GM19438 (cell line): ENCODE data around the gene TBC1D1.

Experiments
- ATAC-seq: cut with Tn5 transposase; IDR thresholded peaks from one replicate; pipeline ENCODE4 v1.9.1; 2021; ENCODE audit warnings: low read depth; ENCODE audit not compliant: unreplicated experiment

Gene TBC1D1

GRCh38 chr4:38089961-38090360, 199.1 kb downstream of the TBC1D1 start:
- ATAC-seq, result no peak

GRCh38 chr4:38090455-38091246, 199.8 kb downstream of the TBC1D1 start:
- ATAC-seq, result no peak

DNA sequence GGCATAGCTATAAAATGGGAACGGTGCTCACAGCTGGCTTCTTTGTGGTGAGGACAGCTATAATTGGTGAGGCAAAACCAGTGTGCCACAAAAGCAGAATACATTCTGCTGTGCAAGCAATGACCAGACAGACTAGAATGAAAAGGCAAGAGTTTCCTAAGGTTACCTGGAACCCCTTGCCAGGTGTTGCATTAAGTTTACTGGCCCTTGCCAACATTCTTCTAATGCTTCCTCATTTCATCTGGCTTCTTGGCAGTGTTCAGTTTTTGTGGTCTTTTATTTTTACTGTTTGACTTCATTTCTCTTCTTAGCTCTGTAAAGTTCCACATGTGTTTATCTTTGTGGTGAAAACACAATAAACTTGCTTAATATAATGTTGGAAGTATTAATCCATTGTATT, 200.8 kb downstream of the TBC1D1 start:
- no peak for ATAC-seq

DNA sequence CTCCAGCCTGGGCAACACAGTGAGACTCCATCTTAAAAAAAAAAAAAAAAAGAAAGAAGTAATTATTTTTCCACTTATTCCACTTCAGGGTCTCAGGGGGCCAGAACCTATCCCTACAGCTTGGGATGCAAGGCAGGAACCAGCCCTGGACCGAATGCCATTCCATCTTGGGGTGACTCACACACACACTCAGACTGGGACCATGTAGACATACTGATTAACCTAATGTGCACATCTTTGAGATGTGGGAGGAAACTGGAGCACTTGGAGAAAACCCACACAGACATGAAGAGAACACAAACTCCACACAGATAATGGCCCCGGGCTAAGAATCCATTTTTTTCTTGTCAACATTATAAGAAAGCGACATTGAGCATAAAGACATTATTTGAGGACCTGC, 201.8 kb downstream of the TBC1D1 start:
- ATAC-seq, result no peak

GRCh38 chr4:38094419-38094818, 203.5 kb downstream of the TBC1D1 start:
- no peak for ATAC-seq

GRCh38 chr4:38095691-38096090, 204.8 kb downstream of the TBC1D1 start:
- no peak for ATAC-seq

- ATAC-seq, result no peak
These were observed 206.9 kb downstream of the TBC1D1 start for GRCh38 chr4:38097818-38098217.

- ATAC-seq, result no peak
These were observed 208.2 kb downstream of the TBC1D1 start for GRCh38 chr4:38099020-38099600.

DNA sequence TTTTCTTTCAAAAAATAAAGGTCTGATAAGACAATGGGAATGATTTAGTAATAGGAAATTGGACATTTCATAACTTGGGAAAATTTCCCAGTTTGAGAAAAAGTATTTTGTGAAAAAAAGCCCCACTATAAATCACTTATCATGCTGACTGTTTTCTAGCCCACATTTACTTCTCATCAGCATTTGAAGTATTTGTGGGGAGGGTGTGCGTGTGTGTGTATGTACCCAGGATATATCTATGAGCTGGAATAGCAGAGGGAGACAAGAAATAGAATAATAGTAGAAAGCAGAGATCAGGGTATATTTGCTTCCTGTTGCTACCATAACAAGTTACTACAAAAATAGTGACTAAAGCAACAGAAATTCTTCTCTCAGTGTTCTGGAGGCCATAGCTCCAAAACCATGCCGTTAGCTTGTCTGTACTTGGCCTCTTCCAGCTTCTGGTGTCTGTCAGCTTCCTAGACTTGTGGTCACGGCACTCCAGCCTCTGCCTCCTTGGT, 209.1 kb downstream of the TBC1D1 start:
- ATAC-seq, result no peak

DNA sequence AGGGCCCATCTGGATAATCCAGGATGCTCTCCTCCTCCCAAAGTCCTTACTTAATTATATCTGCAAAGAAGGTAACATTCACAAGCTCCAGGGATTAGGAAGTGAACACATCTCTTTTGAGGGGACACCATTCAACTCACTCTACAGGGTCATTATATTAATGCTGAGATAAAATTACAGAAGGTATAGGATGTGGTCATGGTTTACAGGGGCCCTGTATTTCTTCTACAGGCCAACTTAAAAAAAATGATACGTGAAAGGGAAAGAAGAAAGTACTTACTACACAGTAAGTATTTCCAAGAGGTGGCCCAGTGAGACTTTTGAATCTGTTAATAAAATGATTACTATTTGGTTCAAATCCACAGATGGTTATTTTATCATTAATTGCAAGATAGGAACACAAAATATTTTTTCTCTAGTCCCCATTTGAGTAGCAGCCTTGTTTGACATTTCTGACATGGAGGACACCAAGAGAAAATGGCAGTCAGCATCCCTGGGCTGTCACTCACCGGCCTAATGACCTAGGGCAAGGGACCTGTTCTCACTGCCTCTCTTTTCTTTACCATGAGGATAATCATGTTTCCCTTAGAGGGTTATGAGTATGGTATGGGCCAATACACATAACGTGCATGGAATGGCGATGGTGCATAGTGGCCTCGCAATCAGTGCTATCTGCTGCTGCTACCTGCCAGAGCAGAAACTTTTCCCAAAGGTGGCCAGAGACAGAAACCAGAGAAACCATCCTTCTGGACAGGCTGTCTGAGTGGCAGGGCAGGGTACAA, 209.8 kb downstream of the TBC1D1 start:
- ATAC-seq, result no peak

- no peak for ATAC-seq
These were observed 210.7 kb downstream of the TBC1D1 start for GRCh38 chr4:38101563-38101962.

DNA sequence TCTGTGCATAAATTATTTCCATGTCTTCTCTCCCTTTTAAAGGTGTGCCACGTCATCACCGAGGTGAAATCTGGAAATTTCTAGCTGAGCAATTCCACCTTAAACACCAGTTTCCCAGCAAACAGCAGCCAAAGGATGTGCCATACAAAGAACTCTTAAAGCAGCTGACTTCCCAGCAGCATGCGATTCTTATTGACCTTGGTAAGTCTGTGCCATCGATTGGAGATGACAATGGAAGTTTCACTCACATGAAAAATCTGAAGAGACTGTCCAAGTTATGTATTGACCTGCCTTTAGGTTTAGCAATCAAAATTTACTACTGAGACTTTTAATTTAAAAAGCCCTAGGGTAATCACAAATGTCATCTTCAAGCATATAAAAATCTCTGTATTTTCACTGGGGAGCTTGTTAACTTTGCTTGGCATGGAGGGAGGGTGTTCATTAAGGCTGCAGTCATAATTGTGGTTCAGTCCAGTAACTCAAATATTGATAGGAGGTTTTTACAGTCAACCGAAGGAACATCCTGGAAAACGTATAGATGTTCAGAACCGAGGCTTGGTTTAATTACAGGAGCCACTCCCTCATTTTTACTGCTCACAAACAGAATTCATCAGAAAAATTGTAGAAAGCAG, 212.2 kb downstream of the TBC1D1 start:
- ATAC-seq, result no peak

- ATAC-seq, result peak; percentile 96
These were observed 214.8 kb downstream of the TBC1D1 start for GRCh38 chr4:38105475-38106220.

- no peak for ATAC-seq
These were observed 215.4 kb downstream of the TBC1D1 start for GRCh38 chr4:38106311-38106710.

- no peak for ATAC-seq
These were observed 216.1 kb downstream of the TBC1D1 start for GRCh38 chr4:38106886-38107514.

DNA sequence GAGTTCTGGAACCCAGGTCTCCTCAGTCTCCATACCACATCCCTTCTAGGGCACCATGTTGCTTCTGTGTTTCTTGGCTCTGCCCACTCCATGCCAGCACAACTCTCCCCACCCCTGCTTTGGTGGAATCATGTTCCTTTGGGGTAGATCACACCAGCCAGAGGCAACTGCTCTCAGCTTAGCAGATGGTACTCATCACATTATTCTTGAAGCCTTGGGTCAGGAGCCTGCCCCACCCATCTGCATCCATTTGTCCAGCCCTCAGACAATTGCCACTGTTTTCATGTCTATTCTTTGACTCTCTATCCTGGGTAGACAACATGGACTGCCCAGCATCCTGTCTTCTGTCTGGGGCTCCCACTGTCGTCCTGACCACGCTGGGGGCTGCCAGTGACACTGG, 216.9 kb downstream of the TBC1D1 start:
- no peak for ATAC-seq

GRCh38 chr4:38109370-38109769, 218.5 kb downstream of the TBC1D1 start:
- ATAC-seq, result no peak

DNA sequence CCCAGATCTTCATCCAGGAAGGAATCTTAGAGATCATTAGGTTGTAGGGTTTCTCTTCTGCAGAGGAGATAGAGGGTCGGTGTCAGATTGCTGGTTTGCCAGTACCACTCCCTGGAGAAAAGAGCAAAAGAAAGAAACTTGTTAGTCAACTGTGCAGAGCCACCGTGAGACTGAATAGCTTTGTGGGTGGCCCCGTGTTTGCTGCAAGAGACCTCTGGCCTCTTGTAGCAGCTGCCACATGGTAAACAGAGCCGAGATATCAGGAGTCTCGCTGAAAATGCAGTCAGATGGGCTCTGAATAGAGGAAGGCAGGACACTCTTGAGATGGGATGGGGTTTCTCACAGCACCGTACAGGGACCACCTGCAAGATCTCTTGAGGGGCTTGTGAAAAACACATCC, 219.0 kb downstream of the TBC1D1 start:
- ATAC-seq, result no peak

DNA sequence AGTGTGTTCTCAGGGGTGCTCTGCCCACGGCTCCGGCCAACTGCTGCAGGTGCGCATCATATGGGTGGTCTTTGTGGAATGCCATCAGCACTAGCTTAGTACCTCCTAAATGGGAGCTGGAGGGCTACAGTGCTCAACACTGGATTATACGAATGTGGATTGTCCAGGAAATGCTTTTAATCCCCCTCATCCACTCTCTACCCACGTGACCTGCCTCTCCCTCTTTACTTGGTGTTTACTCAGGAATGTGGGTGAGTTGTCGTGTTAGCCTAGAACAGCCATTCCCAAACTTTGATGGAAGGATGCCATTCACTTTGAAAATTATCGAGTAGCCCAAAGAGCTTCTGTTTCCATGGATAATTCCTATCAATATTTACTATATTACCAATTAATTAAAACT, 220.1 kb downstream of the TBC1D1 start:
- ATAC-seq, result no peak

DNA sequence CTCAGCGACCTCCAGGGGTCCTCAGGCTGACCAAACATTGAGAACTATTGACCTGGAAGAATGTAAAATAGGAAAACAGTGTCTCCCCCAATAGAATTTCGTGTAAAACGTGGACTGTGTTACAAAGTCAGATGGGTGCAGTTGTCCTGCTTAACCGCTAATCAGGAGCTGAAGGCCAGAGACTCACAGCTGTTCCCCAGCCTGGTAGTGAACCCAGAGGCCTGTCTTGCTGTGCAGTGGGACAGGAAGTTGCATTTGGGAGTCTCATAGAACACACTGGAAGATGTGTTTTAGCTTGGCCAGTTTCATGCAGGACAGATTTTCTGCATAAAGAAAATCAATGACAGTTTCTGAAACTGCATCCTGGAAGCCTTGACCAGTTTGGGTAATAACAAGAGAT, 220.8 kb downstream of the TBC1D1 start:
- ATAC-seq, result no peak
